Fibroblast of lung (primary cell): ENCODE measurements around the gene ELF3. TPM values are rescaled to one million over a fixed set of nuclear protein-coding genes. Genes with fewer than 3 reads are reported as not detected.

Source experiments
- polyA plus RNA-seq, 2 donors: library from polyadenylated mRNA; depleted of rRNA in 1 of 2; stranded (reverse) in 1 of 2; unstranded in 1 of 2; fragments of >200 nt; gene quantifications; 2 replicates each; pipeline ENCODE4 v1.2.1, GENCODE V29; 2011 to 2012; ENCODE audit warnings: missing spikeins in 1 of 2
- total RNA-seq: library from RNA; depleted of rRNA; stranded (reverse); fragments of >200 nt; gene quantifications from 2 replicates; pipeline ENCODE4 v1.2.1, GENCODE V29; 2014

The ELF3 gene
- total and polyA plus RNA-seq, 2 donors (not counting 1 experiment from before 2014, with no cell fraction given), result 0.12 to 0.17 TPM

Other genes starting within 250 kb of the ELF3 start
- 19.0 and 28.4 TPM in 2 replicates for gene IPO9, start 181.4 kb upstream of the ELF3 start, total RNA-seq
- gene IPO9, start 181.4 kb upstream of the ELF3 start, polyA plus RNA-seq, result 29.2 and 44.5 TPM in 2 replicates
- 15.4 and 27.1 TPM in 2 replicates for gene SHISA4, start 121.7 kb upstream of the ELF3 start, total RNA-seq
- 19.0 and 19.2 TPM in 2 replicates for gene SHISA4, start 121.7 kb upstream of the ELF3 start, polyA plus RNA-seq
- gene LMOD1, start 64.0 kb upstream of the ELF3 start, total RNA-seq, result 20.5 and 36.3 TPM in 2 replicates
- gene LMOD1, start 64.0 kb upstream of the ELF3 start, polyA plus RNA-seq, result 9.7 and 74.9 TPM in 2 replicates
- gene TIMM17A, start 55.1 kb upstream of the ELF3 start, total RNA-seq, result 41.9 and 47.7 TPM in 2 replicates
- gene TIMM17A, start 55.1 kb upstream of the ELF3 start, polyA plus RNA-seq, result 102 and 103 TPM in 2 replicates
- gene RNPEP, start 27.9 kb upstream of the ELF3 start, total RNA-seq, result 43.7 and 77.1 TPM in 2 replicates
- gene RNPEP, start 27.9 kb upstream of the ELF3 start, polyA plus RNA-seq, result 56.9 and 63.1 TPM in 2 replicates
- not detected in 2 replicates for gene GPR37L1, start 112.3 kb downstream of the ELF3 start, total RNA-seq
- gene GPR37L1, start 112.3 kb downstream of the ELF3 start, polyA plus RNA-seq, result not detected in 2 replicates
- 17.5 and 18.7 TPM in 2 replicates for gene ARL8A, start 134.2 kb downstream of the ELF3 start, total RNA-seq
- 35.8 and 38.2 TPM in 2 replicates for gene ARL8A, start 134.2 kb downstream of the ELF3 start, polyA plus RNA-seq
- gene PTPN7, start 150.0 kb downstream of the ELF3 start, total RNA-seq, result not detected in 2 replicates
- gene PTPN7, start 150.0 kb downstream of the ELF3 start, polyA plus RNA-seq, result not detected in 2 replicates
- gene LGR6, start 183.2 kb downstream of the ELF3 start, total RNA-seq, result not detected in 2 replicates
- gene LGR6, start 183.2 kb downstream of the ELF3 start, polyA plus RNA-seq, result 0.02 TPM in 1 of 2 replicates, not detected in the other